ENCODE results near the gene NDUFV1.
"Not testable (repeated sequence)": the region's sequence is repeated elsewhere in the genome, so short reads cannot be mapped to it uniquely, and the experiment has no call there.

NDUFV1 gene

DNA sequence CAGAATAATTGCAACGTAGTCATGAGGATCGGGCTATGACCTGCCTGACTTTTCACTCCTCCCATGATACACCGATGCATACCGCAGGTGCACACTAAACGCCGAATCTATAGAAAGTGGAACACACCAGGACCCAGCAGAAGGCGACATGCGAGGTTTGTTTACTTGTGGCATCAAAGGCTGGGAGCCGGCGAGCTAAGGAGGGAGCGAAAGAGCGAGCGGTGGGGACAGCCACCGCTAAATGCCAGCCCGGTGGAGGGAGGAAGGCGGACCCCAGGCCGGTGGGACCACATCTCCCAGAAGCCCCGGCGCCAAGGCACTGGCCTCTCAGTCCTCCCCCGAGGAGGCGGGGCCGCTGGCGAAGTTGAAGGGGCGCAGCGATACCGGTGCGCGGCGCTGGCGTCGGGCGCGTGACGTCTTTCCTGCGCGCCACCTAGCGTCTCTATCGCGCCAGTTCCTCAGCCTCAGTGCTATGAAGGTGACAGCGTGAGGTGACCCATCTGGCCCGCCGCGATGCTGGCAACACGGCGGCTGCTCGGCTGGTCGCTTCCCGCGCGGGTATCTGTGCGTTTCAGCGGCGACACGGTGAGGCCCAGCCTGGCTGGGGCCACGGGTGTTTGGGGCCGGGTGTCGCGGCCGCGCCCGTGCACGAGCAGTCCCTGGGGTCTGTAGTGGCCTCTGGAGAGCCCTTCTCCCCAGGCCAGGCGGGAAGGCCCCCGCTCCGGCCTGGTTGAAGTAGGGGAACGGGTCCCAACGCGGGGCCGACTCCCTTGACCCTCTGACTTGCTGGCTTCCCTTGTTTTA lies at the start of gene NDUFV1:
TSS of gene NDUFV1 (plus strand) at position 445 of the 804 bp plus-strand sequence. CDS start at position 514, 69 bp downstream.
- peak; percentile 84 for DNase-seq

DNA sequence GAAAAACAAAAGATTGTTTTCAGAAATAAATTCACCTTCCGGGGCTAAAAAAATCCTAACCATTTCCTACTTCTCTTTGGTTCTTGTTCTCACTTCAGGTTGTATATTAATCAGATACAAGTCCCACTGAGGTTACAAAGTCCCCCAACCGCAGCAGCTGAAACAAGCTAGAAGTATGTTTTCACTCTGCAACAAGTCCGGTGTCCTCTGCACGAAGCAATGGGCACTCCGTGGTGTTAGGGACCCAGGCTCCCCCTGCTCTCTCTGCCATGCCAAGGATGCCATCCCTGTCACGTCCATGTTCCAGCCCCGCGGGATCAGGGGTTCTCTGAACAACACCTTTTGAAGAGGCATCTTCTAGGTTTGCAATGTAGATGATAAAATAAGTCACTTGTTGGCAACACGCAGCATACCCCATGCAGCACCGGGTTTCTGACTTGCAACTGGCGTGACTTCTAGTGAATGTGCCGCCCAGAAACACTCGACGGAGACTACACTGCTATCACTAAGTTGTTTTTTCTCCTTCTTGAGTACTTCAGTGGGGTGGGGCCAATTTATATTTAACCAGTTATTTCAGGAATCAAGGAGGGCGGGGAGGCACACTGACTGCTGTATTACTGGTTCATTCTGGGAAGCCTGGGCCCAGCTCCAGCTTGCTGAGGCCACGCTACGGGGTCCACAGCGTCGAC lies 48.5 kb upstream of the NDUFV1 start:
- DNase-seq: no peak

DNA sequence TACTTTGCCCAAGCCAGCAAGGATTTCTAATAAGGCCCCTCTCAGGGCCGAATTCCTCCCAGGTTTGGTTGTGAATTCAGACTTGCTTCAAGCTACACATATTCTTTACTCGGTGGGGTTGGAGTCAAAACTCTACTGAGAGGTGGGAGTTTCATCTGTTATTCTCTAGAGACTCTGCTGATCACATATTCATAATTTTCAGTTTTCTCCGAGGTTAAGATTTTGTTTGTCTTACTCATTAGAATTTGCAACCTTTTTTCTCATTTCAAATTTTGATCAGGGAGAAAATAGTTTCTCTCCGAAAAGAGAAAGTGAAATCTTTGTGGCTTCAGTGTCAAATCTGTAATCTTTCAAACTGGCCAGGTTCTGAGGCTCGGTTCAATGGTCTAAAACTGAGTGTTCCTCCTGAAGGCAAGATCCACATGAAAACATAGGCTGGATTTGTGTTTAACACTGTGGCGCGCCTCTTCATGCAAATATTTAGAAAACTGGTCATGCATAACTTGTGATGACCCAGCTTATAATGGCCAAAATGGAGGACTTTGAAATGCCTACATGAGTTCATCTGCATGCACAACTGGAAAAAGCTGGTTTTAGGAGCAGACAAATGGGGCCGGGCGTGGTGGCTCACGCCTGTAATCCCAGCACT lies 44.6 kb upstream of the NDUFV1 start:
- DNase-seq: no peak

DNA sequence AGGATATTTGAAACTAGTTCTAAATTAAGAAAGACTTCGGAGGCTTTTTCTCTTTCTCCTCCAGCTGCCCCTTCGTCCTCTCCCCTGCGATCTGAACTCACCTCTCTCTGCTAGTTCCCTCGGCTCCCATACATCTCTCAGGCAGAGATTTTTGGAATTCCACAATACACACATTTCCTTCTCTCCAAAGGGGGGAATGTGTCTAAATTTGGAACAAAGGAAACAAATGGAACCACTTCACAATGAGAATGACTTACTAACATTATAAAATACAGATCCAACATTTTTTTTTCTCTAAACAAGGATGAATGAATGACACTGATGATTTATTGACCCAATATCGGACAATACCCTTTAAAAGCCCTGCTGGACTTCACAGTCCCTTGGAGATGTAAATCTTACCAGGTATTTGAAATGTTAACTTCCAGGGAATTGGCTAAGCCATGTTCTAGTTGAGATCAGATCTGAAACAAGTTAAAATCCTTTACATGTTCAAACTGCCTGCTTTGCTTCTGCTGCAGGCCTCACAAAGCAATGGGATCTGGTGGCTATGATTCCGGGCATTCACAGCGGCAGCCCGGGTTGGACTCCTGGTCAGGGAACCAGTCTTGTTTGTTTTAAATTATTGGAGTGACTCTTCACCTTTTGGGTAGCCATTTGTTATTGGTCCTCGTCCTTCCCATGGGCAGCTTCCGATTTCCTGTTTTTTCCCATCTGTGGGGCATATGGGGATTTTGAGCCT lies 43.6 kb upstream of the NDUFV1 start:
- DNase-seq: no peak

DNA sequence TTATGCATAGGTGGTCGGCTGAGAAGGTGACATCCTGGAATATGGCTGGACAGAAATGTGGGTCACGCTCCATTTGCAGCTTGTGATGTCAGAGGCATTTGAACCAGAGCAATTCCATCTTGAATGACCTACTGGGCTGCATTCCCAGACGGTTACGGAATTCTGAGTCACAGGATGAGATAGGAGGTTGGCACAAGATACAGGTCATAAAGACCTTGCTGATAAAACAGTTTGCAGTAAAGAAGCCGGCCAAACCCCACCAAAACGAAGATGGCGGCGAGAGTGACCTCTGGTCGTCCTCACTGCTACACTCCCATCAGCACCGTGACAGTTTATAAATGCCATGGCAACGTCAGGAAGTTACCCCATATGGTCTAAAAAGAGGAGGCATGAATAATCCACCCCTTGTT lies 43.0 kb upstream of the NDUFV1 start:
- DNase-seq: not testable (repeated sequence)

DNA sequence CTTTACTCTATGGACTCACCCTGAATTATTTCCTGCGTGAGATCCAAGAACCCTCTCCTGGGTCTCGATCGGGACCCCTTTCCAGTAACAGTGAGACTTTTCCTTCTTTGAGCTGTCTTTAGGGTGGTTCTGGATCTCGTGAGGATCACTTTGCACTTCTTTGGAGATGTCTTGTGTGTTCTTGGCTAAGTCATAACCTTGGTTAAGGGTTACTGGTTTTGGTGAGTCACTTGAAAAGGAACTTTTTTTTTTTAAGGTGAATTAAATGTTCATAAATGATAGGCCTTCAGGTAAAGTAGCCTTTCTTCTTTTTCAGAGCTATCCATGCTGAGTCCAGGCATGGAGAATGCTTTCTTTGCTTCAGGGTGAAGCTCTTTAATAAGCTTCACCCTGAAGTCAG lies 42.5 kb upstream of the NDUFV1 start:
- DNase-seq: no peak

DNA sequence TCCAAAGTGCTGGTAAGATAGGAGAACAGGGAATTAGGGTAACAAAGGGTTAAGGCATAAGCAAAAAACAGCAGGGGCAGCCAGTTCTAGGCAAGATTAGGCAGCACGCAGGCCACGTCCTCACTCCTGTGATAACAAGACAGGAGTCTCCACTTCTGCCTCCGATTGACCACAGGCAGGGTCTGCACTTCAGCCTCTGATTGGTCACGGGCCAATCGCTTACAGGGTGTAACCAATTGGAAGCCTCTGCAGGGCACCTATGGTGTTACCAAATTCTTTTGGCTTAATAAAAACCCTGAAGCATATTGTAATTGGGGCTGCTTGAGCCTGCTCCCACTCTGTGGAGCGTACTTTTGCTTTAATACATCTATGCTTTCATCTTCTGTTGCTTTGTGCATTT lies 35.3 kb upstream of the NDUFV1 start:
- no peak for DNase-seq

DNA sequence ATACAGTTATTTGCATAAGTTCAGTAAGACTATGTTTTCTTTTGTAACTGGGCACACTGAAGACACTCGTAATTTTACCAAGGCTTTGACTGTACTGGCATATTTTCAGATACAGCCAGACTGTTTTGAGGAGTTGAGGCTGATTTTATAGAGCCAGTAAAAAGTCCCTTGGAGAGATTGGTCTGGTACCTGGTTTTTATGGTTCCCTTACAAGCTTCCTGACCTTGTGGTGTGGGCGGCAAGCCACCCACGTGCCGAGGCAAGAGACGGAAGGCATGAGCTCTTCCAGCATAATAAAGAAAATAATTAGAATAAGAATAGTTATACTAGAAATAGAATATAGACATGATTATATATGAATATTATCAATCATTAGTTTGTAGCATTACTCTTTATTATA lies 34.4 kb upstream of the NDUFV1 start:
- no peak for DNase-seq

DNA sequence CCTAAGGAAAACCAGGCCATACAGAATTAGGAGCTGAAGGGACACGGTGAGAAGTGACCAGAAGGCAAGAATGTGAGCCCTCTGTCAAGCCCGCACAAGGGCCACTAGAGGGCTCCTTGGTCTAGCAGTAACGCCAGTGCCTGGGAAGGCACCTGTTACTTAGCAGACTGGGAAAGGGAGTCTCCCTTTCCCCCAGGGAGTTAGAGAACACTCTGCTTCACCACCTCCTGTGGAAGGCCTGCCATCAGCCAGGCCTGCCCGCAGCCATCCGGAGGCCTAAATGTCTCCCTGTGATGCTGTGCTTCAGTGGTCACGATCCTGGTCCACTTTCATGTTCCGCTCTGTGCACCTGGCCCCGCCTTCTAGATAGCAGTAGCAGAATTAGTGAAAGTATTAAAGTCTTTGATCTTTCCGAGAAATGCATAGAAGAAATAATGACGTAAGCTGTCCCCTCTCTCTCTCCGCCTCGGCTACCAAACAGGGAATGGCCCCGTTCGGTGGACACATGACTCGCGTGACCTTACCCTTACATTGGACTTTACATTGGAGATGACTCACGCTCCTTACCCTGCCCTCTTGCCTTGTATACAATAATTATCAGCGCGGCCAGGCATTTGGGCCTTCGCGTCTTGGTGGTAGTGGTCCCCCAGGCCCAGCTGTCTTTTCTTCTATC lies 33.9 kb upstream of the NDUFV1 start:
- peak; percentile 28 for DNase-seq

DNA sequence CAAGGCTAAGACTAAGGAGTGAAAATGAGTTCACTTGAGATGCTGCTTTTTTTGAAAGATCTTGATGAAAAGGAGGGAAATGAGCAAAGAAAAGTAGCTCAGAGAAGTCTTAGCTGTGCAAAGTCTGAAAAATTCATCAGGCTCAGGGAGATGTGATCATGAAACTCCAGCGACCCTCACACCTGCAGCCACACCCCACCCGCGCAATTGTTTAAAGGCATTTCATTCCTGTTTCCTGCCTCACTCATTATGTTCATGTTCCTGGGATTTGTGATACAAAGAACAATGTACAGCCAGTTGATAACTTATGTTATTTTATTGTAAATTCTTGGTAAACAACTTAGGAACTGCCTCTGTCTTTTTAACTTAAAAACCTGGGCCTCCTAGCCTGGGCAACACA lies 31.8 kb upstream of the NDUFV1 start:
- no peak for DNase-seq

DNA sequence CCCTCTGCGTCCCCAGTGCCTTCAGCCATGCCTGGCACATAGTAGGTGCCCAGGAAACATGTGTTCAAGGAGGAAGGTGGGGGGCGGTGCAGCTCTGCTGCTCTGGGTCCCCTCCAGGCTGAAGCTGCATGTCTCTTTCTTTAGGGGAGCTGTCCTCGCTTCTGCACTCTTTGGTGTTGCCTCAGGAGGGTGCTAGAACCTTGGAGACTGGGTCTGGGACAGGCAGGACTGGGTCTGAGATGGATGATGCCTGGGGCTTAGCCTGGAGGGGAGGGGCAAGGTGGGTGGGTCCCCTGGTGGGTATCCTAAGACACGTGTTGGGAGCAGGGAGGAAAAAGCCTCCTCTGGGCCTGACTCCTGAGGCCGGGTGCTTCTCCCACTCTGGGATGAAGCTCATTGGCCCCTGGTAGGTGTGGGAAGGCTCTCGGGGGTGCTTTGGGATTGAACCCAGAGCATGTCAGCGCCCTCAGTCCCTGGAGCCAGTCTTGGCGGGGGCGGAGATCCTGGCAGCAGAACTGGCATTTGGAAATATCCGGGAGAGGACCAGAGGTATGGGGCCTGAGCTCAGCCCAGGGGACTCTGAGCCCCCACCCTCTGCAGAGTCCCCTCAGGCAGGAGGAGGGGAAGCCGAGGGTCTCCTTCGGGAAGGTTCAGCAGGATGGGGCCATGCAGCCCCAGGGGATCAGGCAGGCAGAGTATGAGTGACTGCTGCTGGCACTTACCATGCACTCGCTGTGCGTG lies 29.8 kb upstream of the NDUFV1 start:
- DNase-seq: no peak

DNA sequence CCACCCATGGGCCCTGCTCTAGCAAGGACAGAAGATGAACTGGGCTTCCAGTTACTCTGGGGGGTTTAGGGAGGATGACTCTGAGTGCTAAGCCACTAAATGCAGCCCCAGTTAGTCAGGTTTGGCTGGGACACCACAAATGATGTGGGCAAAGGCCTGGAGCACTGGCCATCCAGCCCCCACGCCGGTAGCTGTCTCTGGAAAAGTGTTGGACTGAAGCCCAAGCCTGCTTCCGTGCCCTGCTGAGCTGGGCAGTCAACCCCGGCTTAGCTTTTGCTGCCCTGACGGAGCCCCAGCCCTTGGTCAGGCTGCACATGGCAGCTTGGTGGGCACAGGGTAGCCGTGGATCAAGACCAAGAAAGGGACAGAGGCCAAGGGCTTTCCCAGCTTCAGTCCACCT lies 28.8 kb upstream of the NDUFV1 start:
- DNase-seq: no peak

DNA sequence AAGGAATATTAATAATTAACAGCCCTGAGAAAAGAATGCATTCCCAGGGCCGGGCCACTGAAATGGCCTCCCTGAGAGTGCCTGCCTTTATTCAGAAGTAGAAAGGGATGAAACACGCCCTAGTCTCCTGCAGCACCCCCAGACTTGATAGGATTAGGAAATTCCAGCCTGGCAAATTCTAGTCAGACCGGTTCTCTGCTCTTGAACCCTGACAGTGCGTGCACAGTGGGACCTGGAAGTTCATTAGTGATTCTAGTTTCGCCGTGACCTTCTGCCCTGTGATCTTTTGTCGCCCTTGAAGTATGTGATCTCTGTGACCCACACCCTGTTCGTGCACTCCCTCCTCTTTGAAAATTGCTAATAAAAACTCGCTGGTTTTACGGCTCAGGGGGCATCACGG lies 25.3 kb upstream of the NDUFV1 start:
- no peak for DNase-seq

DNA sequence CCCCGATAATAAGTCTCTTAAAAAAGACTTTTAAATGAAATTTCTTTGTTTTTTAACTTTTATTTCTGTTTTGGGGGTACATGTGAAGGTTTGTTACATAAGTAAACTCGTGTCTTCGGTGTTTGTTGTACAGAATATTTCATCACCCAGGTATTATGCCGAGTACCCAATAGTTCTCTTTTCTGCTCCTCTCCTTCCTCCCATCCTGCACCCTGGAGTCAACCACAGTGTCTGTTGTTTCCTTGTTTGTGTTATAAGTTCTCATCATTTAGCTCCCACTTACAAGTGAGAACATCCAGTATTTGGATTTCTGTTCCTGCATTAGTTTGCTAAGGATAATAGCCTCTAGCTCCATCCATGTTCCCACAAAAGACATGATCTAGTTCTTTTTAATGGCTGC lies 24.7 kb upstream of the NDUFV1 start:
- no peak for DNase-seq

DNA sequence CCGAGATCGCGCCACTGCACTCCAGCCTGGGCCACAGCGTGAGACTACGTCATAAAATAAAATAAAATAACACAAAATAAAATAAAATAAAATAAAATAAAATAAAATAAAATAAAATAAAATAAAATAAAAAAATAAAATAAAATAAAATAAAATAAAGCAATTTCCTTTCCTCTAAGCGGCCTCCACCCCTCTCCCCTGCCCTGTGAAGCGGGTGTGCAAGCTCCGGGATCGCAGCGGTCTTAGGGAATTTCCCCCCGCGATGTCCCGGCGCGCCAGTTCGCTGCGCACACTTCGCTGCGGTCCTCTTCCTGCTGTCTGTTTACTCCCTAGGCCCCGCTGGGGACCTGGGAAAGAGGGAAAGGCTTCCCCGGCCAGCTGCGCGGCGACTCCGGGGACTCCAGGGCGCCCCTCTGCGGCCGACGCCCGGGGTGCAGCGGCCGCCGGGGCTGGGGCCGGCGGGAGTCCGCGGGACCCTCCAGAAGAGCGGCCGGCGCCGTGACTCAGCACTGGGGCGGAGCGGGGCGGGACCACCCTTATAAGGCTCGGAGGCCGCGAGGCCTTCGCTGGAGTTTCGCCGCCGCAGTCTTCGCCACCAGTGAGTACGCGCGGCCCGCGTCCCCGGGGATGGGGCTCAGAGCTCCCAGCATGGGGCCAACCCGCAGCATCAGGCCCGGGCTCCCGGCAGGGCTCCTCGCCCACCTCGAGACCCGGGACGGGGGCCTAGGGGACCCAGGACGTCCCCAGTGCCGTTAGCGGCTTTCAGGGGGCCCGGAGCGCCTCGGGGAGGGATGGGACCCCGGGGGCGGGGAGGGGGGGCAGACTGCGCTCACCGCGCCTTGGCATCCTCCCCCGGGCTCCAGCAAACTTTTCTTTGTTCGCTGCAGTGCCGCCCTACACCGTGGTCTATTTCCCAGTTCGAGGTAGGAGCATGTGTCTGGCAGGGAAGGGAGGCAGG lies 23.2 kb upstream of the NDUFV1 start, which contains the start of gene GSTP1:
TSS of gene GSTP1 (plus strand) at position 566 of the 958 bp plus-strand sequence. CDS start at position 598, 32 bp downstream.
- peak; percentile 77 for DNase-seq

DNA sequence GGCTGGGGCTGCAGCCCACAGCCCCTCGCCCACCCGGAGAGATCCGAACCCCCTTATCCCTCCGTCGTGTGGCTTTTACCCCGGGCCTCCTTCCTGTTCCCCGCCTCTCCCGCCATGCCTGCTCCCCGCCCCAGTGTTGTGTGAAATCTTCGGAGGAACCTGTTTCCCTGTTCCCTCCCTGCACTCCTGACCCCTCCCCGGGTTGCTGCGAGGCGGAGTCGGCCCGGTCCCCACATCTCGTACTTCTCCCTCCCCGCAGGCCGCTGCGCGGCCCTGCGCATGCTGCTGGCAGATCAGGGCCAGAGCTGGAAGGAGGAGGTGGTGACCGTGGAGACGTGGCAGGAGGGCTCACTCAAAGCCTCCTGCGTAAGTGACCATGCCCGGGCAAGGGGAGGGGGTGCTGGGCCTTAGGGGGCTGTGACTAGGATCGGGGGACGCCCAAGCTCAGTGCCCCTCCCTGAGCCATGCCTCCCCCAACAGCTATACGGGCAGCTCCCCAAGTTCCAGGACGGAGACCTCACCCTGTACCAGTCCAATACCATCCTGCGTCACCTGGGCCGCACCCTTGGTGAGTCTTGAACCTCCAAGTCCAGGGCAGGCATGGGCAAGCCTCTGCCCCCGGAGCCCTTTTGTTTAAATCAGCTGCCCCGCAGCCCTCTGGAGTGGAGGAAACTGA lies 22.4 kb upstream of the NDUFV1 start:
- peak; percentile 36 for DNase-seq

DNA sequence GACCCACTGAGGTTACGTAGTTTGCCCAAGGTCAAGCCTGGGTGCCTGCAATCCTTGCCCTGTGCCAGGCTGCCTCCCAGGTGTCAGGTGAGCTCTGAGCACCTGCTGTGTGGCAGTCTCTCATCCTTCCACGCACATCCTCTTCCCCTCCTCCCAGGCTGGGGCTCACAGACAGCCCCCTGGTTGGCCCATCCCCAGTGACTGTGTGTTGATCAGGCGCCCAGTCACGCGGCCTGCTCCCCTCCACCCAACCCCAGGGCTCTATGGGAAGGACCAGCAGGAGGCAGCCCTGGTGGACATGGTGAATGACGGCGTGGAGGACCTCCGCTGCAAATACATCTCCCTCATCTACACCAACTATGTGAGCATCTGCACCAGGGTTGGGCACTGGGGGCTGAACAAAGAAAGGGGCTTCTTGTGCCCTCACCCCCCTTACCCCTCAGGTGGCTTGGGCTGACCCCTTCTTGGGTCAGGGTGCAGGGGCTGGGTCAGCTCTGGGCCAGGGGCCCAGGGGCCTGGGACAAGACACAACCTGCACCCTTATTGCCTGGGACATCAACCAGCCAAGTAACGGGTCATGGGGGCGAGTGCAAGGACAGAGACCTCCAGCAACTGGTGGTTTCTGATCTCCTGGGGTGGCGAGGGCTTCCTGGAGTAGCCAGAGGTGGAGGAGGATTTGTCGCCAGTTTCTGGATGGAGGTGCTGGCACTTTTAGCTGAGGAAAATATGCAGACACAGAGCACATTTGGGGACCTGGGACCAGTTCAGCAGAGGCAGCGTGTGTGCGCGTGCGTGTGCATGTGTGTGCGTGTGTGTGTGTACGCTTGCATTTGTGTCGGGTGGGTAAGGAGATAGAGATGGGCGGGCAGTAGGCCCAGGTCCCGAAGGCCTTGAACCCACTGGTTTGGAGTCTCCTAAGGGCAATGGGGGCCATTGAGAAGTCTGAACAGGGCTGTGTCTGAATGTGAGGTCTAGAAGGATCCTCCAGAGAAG lies 21.6 kb upstream of the NDUFV1 start:
- DNase-seq: no peak

DNA sequence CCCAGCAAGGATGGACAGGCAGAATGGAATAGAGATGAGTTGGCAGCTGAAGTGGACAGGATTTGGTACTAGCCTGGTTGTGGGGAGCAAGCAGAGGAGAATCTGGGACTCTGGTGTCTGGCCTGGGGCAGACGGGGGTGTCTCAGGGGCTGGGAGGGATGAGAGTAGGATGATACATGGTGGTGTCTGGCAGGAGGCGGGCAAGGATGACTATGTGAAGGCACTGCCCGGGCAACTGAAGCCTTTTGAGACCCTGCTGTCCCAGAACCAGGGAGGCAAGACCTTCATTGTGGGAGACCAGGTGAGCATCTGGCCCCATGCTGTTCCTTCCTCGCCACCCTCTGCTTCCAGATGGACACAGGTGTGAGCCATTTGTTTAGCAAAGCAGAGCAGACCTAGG lies 20.8 kb upstream of the NDUFV1 start:
- no peak for DNase-seq
